ENCODE data around the gene GOLGA8O.
"Not testable (repeated sequence)": the region's sequence is repeated elsewhere in the genome, so short reads cannot be mapped to it uniquely, and the experiment has no call there.

DNA sequence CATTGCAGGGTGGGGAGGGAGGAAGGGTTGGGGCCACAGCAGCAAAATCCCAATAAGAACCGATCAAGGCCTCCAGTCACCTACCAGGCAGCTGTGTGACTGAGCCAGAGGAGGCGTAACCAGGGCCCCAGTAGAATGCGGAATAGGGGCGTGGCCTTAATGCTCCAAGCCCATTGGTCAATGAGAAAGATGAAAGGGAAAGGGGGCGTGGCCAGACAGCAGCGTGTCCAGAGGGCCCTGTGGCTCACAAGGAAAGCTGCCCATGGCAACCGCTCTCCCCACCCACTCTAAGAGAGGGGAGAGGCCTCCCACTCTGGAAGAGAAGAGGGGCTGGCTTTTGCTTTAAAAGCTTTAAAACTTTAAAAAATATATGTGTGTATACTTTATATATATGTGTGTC lies at the start of gene GOLGA8O:
- TF ChIP-seq, protein P1, sequence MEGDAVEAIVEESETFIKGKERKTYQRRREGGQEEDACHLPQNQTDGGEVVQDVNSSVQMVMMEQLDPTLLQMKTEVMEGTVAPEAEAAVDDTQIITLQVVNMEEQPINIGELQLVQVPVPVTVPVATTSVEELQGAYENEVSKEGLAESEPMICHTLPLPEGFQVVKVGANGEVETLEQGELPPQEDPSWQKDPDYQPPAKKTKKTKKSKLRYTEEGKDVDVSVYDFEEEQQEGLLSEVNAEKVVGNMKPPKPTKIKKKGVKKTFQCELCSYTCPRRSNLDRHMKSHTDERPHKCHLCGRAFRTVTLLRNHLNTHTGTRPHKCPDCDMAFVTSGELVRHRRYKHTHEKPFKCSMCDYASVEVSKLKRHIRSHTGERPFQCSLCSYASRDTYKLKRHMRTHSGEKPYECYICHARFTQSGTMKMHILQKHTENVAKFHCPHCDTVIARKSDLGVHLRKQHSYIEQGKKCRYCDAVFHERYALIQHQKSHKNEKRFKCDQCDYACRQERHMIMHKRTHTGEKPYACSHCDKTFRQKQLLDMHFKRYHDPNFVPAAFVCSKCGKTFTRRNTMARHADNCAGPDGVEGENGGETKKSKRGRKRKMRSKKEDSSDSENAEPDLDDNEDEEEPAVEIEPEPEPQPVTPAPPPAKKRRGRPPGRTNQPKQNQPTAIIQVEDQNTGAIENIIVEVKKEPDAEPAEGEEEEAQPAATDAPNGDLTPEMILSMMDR (IDR thresholded peaks at IDR 0.05 in 2 of 3, conservative IDR thresholded peaks at IDR 0.05 in 1 of 3; ENCODE audit: borderline replicate concordance in 1 of 3, insufficient read depth in 1 of 3, low read depth in 2 of 3, low read length in 2 of 3) = not testable (repeated sequence)
- TF ChIP-seq ZNF274 (IDR thresholded peaks at IDR 0.05; ENCODE audit: low read depth, low read length); JUND (IDR thresholded peaks at IDR 0.05); POLR2A (IDR thresholded peaks at IDR 0.05; ENCODE audit: borderline replicate concordance, extremely low read depth, insufficient read depth, insufficient read length); EGR1 (IDR thresholded peaks at IDR 0.05; ENCODE audit: low read depth); EZH2 (IDR thresholded peaks at IDR 0.05); SIN3A (IDR thresholded peaks at IDR 0.05; ENCODE audit: low read depth); ZFX (IDR thresholded peaks at IDR 0.05); YY1 (IDR thresholded peaks at IDR 0.05; ENCODE audit: extremely low read depth, insufficient replicate concordance, low read depth, low read length); RAD21 (IDR thresholded peaks at IDR 0.05; ENCODE audit: low read depth); EZH2phosphoT487 (IDR thresholded peaks at IDR 0.05; ENCODE audit: borderline replicate concordance): not testable (repeated sequence)
- TF ChIP-seq, protein P2, sequence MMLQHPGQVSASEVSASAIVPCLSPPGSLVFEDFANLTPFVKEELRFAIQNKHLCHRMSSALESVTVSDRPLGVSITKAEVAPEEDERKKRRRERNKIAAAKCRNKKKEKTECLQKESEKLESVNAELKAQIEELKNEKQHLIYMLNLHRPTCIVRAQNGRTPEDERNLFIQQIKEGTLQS (IDR thresholded peaks at IDR 0.05) = not testable (repeated sequence)
- TF ChIP-seq, protein P3, sequence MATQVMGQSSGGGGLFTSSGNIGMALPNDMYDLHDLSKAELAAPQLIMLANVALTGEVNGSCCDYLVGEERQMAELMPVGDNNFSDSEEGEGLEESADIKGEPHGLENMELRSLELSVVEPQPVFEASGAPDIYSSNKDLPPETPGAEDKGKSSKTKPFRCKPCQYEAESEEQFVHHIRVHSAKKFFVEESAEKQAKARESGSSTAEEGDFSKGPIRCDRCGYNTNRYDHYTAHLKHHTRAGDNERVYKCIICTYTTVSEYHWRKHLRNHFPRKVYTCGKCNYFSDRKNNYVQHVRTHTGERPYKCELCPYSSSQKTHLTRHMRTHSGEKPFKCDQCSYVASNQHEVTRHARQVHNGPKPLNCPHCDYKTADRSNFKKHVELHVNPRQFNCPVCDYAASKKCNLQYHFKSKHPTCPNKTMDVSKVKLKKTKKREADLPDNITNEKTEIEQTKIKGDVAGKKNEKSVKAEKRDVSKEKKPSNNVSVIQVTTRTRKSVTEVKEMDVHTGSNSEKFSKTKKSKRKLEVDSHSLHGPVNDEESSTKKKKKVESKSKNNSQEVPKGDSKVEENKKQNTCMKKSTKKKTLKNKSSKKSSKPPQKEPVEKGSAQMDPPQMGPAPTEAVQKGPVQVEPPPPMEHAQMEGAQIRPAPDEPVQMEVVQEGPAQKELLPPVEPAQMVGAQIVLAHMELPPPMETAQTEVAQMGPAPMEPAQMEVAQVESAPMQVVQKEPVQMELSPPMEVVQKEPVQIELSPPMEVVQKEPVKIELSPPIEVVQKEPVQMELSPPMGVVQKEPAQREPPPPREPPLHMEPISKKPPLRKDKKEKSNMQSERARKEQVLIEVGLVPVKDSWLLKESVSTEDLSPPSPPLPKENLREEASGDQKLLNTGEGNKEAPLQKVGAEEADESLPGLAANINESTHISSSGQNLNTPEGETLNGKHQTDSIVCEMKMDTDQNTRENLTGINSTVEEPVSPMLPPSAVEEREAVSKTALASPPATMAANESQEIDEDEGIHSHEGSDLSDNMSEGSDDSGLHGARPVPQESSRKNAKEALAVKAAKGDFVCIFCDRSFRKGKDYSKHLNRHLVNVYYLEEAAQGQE (IDR thresholded peaks at IDR 0.05; ENCODE audit: low read depth) = not testable (repeated sequence)
